ENCODE measurements around the gene EML5.
"Not testable (repeated sequence)": the region's sequence is repeated elsewhere in the genome, so short reads cannot be mapped to it uniquely, and the experiment has no call there.

The EML5 gene

GRCh38 chr14:88792473-88793258 is at the start of gene EML5:
EML5 (minus strand) TSS chr14:88792953; CDS start chr14:88792503, 450 bp downstream.
- peak; percentile 74 to 75 for DNase-seq

- DNase-seq = no peak
Measured at GRCh38 chr14:88842414-88842813, 49.7 kb upstream of the EML5 start.

- DNase-seq = no peak
Measured at GRCh38 chr14:88841741-88842140, 49.0 kb upstream of the EML5 start.

GRCh38 chr14:88840926-88841325 is 48.2 kb upstream of the EML5 start:
- no peak for DNase-seq

GRCh38 chr14:88838015-88838414 is 45.3 kb upstream of the EML5 start:
- no peak for DNase-seq

GRCh38 chr14:88837495-88837894 is 44.7 kb upstream of the EML5 start:
- no peak for DNase-seq

- no peak for DNase-seq
Measured at GRCh38 chr14:88835661-88836060, 42.9 kb upstream of the EML5 start.

- no peak for DNase-seq
Measured at GRCh38 chr14:88834883-88835431, 42.2 kb upstream of the EML5 start.

GRCh38 chr14:88831284-88831683 is 38.5 kb upstream of the EML5 start:
- no peak for DNase-seq

GRCh38 chr14:88829685-88830302 is 37.0 kb upstream of the EML5 start:
- no peak for DNase-seq

- DNase-seq = no peak
Measured at GRCh38 chr14:88829188-88829587, 36.4 kb upstream of the EML5 start.

- DNase-seq = no peak
Measured at GRCh38 chr14:88825503-88825902, 32.8 kb upstream of the EML5 start.

GRCh38 chr14:88825078-88825458 is 32.3 kb upstream of the EML5 start:
- no peak for DNase-seq

- DNase-seq = peak; percentile 70 to 89
Measured at GRCh38 chr14:88824314-88825077, 31.7 kb upstream of the EML5 start, which contains the start of gene TTC8. TTC8 (plus strand) TSS chr14:88824651; CDS start chr14:88824708, 57 bp downstream.

GRCh38 chr14:88823968-88824313 is 31.2 kb upstream of the EML5 start:
- DNase-seq = no peak

- DNase-seq = no peak
Measured at GRCh38 chr14:88821888-88822287, 29.1 kb upstream of the EML5 start.

GRCh38 chr14:88821378-88821777 is 28.6 kb upstream of the EML5 start:
- DNase-seq = no peak

GRCh38 chr14:88819674-88820073 is 26.9 kb upstream of the EML5 start:
- DNase-seq = not testable (repeated sequence)

GRCh38 chr14:88818018-88818417 is 25.3 kb upstream of the EML5 start:
- no peak for DNase-seq

GRCh38 chr14:88815980-88816379 is 23.2 kb upstream of the EML5 start:
- DNase-seq = no peak

- no peak for DNase-seq
Measured at GRCh38 chr14:88808359-88808758, 15.6 kb upstream of the EML5 start.

GRCh38 chr14:88804477-88804876 is 11.7 kb upstream of the EML5 start:
- DNase-seq = no peak

- DNase-seq = no peak
Measured at GRCh38 chr14:88804035-88804434, 11.3 kb upstream of the EML5 start.

- peak; percentile 24 to 40 for DNase-seq
Measured at GRCh38 chr14:88802596-88802995, 9.8 kb upstream of the EML5 start.
